HepG2 (cell line): ENCODE results near the gene MEAK7. TPM values are rescaled to one million over a fixed set of nuclear protein-coding genes. Genes with fewer than 3 reads are reported as not detected.

Source experiments
- CBX5 ChIP-seq: sonication (generic); formaldehyde crosslinking; IDR thresholded peaks from 2 replicates; pipeline ENCODE4 v1.4.0; 2020; ENCODE audit warnings: missing genetic modification reagents, borderline replicate concordance
- EZH2 ChIP-seq: conservative IDR thresholded peaks from 2 replicates; pipeline ENCODE4 v1.6.1; 2012; ENCODE audit warnings: mild to moderate bottlenecking, low read depth, low read length, moderate library complexity
- FOXP4 ChIP-seq: sonication (generic); formaldehyde crosslinking; IDR thresholded peaks from 2 replicates; pipeline ENCODE4 v1.4.0; 2020; ENCODE audit warnings: missing genetic modification reagents
- HOXA7 ChIP-seq: sonication (generic); formaldehyde crosslinking; IDR thresholded peaks from 2 replicates; pipeline ENCODE4 v1.8.1; 2022; ENCODE audit warnings: mild to moderate bottlenecking, missing genetic modification reagents, moderate library complexity
- NRL ChIP-seq: sonication (generic); formaldehyde crosslinking; IDR thresholded peaks from 2 replicates; pipeline ENCODE4 v1.5.0; 2020; ENCODE audit warnings: missing genetic modification reagents, mild to moderate bottlenecking, moderate library complexity, borderline replicate concordance
- POLR2AphosphoS5 ChIP-seq: IDR thresholded peaks from 2 replicates; pipeline ENCODE4 v1.6.1; 2012; ENCODE audit warnings: low read depth, low read length
- PTBP1 ChIP-seq: fragments of 200-400 bp; formaldehyde crosslinking; IDR thresholded peaks from 2 replicates; pipeline ENCODE4 v1.6.1; 2018; ENCODE audit warnings: low read length, low read depth; ENCODE audit not compliant: poor library complexity, severe bottlenecking
- RFX5 ChIP-seq: IDR thresholded peaks from 2 replicates; pipeline ENCODE4 v1.6.1; 2011; ENCODE audit warnings: low read depth, low read length, improper control_type of control experiment
- SP1 ChIP-seq, 2 experiments: fragments of 450-650 bp in 1 of 2; sonication (generic) in 1 of 2; formaldehyde crosslinking in 1 of 2; IDR thresholded peaks; 2 replicates each; pipeline versions ENCODE4 v1.4.0 to v1.6.1; 2016 to 2020; ENCODE audit warnings: missing genetic modification reagents in 1 of 2
- SPEN ChIP-seq: sonication (generic); formaldehyde crosslinking; IDR thresholded peaks from 2 replicates; pipeline ENCODE4 v1.5.1; 2020; ENCODE audit warnings: low read depth, mild to moderate bottlenecking, missing genetic modification reagents
- SRSF9 ChIP-seq: fragments of 200-400 bp; formaldehyde crosslinking; IDR thresholded peaks from 2 replicates; pipeline ENCODE4 v1.6.1; 2018; ENCODE audit warnings: borderline replicate concordance, mild to moderate bottlenecking, low read depth, low read length; ENCODE audit not compliant: insufficient read depth, poor library complexity, severe bottlenecking
- TRAFD1 ChIP-seq: sonication (generic); formaldehyde crosslinking; IDR thresholded peaks from 2 replicates; pipeline ENCODE4 v1.5.1; 2020; ENCODE audit warnings: missing genetic modification reagents, mild to moderate bottlenecking, borderline replicate concordance
- ZBTB7A ChIP-seq: sonication (generic); formaldehyde crosslinking; IDR thresholded peaks from 2 replicates; pipeline ENCODE4 v1.8.0; 2022; ENCODE audit warnings: mild to moderate bottlenecking, missing genetic modification reagents
- ZFY ChIP-seq: sonication (generic); formaldehyde crosslinking; IDR thresholded peaks from 2 replicates; pipeline ENCODE4 v1.4.0; 2020; ENCODE audit warnings: missing genetic modification reagents
- ZFYVE20 ChIP-seq: sonication (generic); formaldehyde crosslinking; IDR thresholded peaks from 2 replicates; pipeline ENCODE4 v1.8.0; 2023; ENCODE audit warnings: low read depth, mild to moderate bottlenecking, moderate library complexity, missing genetic modification reagents, borderline replicate concordance
- ZNF225 ChIP-seq: sonication (generic); formaldehyde crosslinking; IDR thresholded peaks from 2 replicates; pipeline ENCODE4 v1.4.0; 2020; ENCODE audit warnings: mild to moderate bottlenecking, missing genetic modification reagents
- ZNF296 ChIP-seq: sonication (generic); formaldehyde crosslinking; conservative IDR thresholded peaks from 2 replicates; pipeline ENCODE4 v1.5.0; 2020; ENCODE audit warnings: mild to moderate bottlenecking, missing genetic modification reagents
- ZNF337 ChIP-seq: sonication (generic); formaldehyde crosslinking; IDR thresholded peaks from 2 replicates; pipeline ENCODE4 v1.5.1; 2020; ENCODE audit warnings: missing genetic modification reagents, low read depth, mild to moderate bottlenecking, borderline replicate concordance
- ZNF34 ChIP-seq: sonication (generic); formaldehyde crosslinking; IDR thresholded peaks from 2 replicates; pipeline ENCODE4 v1.4.0; 2020; ENCODE audit warnings: mild to moderate bottlenecking, missing genetic modification reagents, borderline replicate concordance
- ZNF556 ChIP-seq: sonication (generic); formaldehyde crosslinking; IDR thresholded peaks from 2 replicates; pipeline ENCODE4 v1.4.0; 2020; ENCODE audit warnings: mild to moderate bottlenecking, missing genetic modification reagents, borderline replicate concordance
- polyA plus RNA-seq, 8 experiments: library from polyadenylated mRNA; depleted of rRNA in 3 of 8; stranded (reverse) in 7 of 8; unstranded in 1 of 8; fragments of >200 nt; fragmentation: Illumina TruSeq in 4 of 8; extraction: Trizol in 4 of 8; gene quantifications; 2 replicates each; pipeline versions ENCODE4 v1.2.1 to v1.2.3, GENCODE V29; 2011 to 2016; ENCODE audit warnings: low read depth in 4 of 8, missing spikeins in 1 of 8, mixed read lengths in 1 of 8; ENCODE audit not compliant: insufficient read depth in 1 of 8
- total RNA-seq, 5 experiments: library from RNA; depleted of rRNA; stranded (reverse); fragments of >200 nt; fragmentation: Illumina TruSeq; extraction: Trizol; gene quantifications; 2 replicates each; pipeline ENCODE4 v1.2.3, GENCODE V29; 2016; ENCODE audit warnings: low read depth in 1 of 5
- TF ChIP-seq, protein P1 (sequence below): sonication (generic); formaldehyde crosslinking; IDR thresholded peaks from 2 replicates; pipeline ENCODE4 v1.4.0; 2020; ENCODE audit warnings: missing genetic modification reagents, borderline replicate concordance
- TF ChIP-seq, protein P2 (sequence below): IDR thresholded peaks from 2 replicates; pipeline ENCODE4 v1.6.1; 2012; ENCODE audit warnings: low read depth, low read length, improper control_type of control experiment

Gene MEAK7
- total and polyA plus RNA-seq, 2 of the 13 experiments (the other 11 are each of a cell fraction or from before 2014, with no cell fraction given), result 11.8 to 14.7 TPM

- TF ChIP-seq, protein P1, sequence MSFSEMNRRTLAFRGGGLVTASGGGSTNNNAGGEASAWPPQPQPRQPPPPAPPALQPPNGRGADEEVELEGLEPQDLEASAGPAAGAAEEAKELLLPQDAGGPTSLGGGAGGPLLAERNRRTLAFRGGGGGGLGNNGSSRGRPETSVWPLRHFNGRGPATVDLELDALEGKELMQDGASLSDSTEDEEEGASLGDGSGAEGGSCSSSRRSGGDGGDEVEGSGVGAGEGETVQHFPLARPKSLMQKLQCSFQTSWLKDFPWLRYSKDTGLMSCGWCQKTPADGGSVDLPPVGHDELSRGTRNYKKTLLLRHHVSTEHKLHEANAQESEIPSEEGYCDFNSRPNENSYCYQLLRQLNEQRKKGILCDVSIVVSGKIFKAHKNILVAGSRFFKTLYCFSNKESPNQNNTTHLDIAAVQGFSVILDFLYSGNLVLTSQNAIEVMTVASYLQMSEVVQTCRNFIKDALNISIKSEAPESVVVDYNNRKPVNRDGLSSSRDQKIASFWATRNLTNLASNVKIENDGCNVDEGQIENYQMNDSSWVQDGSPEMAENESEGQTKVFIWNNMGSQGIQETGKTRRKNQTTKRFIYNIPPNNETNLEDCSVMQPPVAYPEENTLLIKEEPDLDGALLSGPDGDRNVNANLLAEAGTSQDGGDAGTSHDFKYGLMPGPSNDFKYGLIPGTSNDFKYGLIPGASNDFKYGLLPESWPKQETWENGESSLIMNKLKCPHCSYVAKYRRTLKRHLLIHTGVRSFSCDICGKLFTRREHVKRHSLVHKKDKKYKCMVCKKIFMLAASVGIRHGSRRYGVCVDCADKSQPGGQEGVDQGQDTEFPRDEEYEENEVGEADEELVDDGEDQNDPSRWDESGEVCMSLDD (CRISPR knock-in tag), result no peak
- TF ChIP-seq SP1 (IDR thresholded peaks at IDR 0.05) (no peak), SP1 (CRISPR knock-in tag; IDR thresholded peaks at IDR 0.05) (no peak), ZNF34 (no peak), SPEN (CRISPR knock-in tag) (no peak), FOXP4 (CRISPR knock-in tag) (peak; percentile 71), EZH2 (no peak), ZFY (CRISPR knock-in tag) (0 out of 2 replicates have a peak, but pooled peaks have one; percentile 24), ZNF556 (CRISPR knock-in tag) (no peak), NRL (CRISPR knock-in tag) (no peak), HOXA7 (no peak), TRAFD1 (CRISPR knock-in tag) (no peak), ZNF296 (CRISPR knock-in tag) (no peak), ZNF337 (CRISPR knock-in tag) (no peak), PTBP1 (no peak), ZNF225 (no peak), RFX5 (no peak), SRSF9 (no peak), ZBTB7A (CRISPR knock-in tag) (no peak), ZFYVE20 (no peak), POLR2AphosphoS5 (no peak), CBX5 (CRISPR knock-in tag) (no peak)
- TF ChIP-seq, protein P2, sequence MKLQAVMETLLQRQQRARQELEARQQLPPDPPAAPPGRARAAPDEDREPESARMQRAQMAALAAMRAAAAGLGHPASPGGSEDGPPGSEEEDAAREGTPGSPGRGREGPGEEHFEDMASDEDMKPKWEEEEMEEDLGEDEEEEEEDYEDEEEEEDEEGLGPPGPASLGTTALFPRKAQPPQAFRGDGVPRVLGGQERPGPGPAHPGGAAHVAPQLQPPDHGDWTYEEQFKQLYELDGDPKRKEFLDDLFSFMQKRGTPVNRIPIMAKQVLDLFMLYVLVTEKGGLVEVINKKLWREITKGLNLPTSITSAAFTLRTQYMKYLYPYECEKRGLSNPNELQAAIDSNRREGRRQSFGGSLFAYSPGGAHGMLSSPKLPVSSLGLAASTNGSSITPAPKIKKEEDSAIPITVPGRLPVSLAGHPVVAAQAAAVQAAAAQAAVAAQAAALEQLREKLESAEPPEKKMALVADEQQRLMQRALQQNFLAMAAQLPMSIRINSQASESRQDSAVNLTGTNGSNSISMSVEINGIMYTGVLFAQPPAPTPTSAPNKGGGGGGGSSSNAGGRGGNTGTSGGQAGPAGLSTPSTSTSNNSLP, result no peak
These were observed 28.7 kb downstream of the MEAK7 start (continued) for GRCh38 chr16:84475643-84476240.
